ENCODE results near the gene DOCK3. TPM values are rescaled to one million over a fixed set of nuclear protein-coding genes. Genes with fewer than 3 reads are reported as not detected.
"Not testable (repeated sequence)": the region's sequence is repeated elsewhere in the genome, so short reads cannot be mapped to it uniquely, and the experiment has no call there.

The DOCK3 gene
- total RNA-seq, 1 experiment from 2014 or later: 0.26 TPM

GRCh38 chr3:51378726-51379125, 704.0 kb downstream of the DOCK3 start:
- no peaks in the 10 kb centered on the region for H3K27me3 ChIP-seq
- no peaks in the 10 kb centered on the region for H3K9me3 ChIP-seq
- DNase-seq: no peak
- no peaks in the 10 kb centered on the region for H3K36me3 ChIP-seq
- H3K4me3 ChIP-seq: no peak overlapping the region

- H3K9me3 ChIP-seq: no peaks in the 10 kb centered on the region
- no peaks in the 10 kb centered on the region for H3K36me3 ChIP-seq
- DNase-seq: no peak
- H3K27me3 ChIP-seq: no peaks in the 10 kb centered on the region
- no peak overlapping the region for H3K4me3 ChIP-seq
Measured at GRCh38 chr3:51379301-51379700, 704.6 kb downstream of the DOCK3 start.

DNA sequence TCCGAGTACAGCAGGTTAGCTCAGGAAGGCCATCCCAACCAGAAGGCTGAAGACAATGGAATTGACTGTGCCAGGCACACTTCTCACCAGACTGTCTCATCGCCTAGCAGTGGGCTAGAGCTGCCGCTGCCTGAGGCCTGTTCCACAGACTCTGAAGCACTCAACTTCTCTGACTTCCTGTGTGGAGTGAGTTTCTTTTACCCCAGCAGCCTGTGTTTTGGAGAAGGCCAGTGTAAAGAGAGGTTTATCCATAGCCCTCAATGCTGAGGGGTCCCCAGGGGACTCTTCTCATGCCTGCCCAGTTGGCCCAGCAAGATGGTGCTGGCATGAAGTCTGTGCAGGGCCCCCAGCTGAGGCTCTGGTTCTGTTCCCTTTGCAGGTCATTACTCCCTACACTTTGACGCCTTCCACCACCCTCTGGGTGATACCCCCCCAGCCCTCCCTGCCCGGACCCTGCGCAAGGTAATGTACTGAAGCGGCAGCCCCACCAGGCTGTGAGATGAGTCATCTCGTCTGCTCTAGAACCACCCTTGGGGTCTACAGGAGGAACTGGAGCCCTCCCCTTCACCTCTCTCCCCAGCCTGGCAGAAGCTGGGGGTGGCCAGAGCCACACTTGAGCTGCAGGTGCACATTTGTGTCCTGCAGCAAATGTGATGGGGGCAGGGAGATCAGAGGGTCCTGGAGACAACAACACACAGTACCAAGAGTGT, 705.2 kb downstream of the DOCK3 start:
- no peak for DNase-seq
- Histone ChIP-seq H3K9me3 (no peaks in the 10 kb centered on the region), H3K36me3 (no peaks in the 10 kb centered on the region)

DNA sequence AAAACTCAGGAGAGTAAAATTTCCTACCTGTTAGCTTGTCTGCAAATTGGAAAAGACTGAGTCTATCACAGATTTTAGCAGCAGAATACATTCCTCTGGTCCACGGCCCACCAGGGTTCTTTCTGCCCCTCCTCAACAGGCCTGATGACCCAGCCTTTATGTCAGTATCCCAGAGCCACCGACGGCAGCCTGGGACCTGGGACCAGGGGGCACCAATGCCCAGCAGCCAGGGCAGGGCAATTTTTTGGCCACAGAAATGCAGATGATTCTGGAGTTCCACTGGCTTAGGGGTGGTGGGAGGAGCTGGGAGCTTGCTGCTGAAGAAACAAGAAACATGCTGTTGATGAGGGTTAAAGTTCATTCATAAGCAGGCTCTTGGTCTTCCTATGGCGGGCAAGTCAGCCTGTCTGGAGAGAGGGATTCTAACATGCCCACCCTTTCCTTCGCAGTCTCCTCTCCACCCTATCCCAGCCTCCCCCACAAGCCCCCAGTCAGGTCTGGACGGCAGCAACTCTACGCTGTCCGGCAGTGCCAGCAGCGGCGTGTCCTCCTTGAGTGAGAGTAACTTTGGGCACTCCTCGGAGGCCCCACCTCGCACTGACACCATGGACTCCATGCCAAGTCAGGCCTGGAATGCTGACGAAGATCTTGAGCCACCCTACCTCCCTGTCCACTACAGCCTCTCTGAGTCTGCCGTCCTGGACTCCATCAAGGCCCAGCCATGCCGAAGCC, 706.0 kb downstream of the DOCK3 start:
- no peaks in the 10 kb centered on the region for H3K27me3 ChIP-seq
- H3K4me3 ChIP-seq: no peak overlapping the region
- no peaks in the 10 kb centered on the region for H3K9me3 ChIP-seq
- no peak for DNase-seq
- H3K36me3 ChIP-seq: no peaks in the 10 kb centered on the region

More for the DNA sequence above, 705.2 kb downstream of the DOCK3 start:
- Histone ChIP-seq H3K4me3 (no peak overlapping the region), H3K27me3 (no peaks in the 10 kb centered on the region)

DNA sequence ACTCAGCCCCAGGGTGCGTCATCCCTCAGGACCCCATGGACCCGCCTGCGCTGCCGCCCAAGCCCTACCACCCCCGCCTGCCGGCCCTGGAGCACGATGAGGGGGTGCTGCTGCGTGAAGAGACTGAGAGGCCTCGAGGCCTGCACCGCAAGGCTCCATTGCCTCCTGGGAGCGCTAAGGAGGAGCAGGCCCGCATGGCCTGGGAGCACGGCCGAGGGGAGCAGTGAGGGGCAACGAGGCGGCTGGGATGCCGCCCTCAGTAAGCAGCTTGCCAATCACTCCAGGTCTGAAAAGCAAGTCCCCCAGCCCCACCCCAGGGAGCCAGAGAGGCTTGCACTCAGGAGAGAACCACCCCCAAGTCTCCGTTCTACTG, 706.6 kb downstream of the DOCK3 start:
- Histone ChIP-seq H3K4me3 (no peak overlapping the region), H3K27me3 (no peaks in the 10 kb centered on the region), H3K36me3 (peaks cover 2% of the 10 kb centered on the region), H3K9me3 (no peaks in the 10 kb centered on the region)
- DNase-seq: no peak

- no peak overlapping the region for H3K4me3 ChIP-seq
- peaks cover 10% of the 10 kb centered on the region for H3K36me3 ChIP-seq
- no peak for DNase-seq
- H3K27me3 ChIP-seq: no peaks in the 10 kb centered on the region
- no peaks in the 10 kb centered on the region for H3K9me3 ChIP-seq
Measured at GRCh38 chr3:51382076-51382745, 707.5 kb downstream of the DOCK3 start.

DNA sequence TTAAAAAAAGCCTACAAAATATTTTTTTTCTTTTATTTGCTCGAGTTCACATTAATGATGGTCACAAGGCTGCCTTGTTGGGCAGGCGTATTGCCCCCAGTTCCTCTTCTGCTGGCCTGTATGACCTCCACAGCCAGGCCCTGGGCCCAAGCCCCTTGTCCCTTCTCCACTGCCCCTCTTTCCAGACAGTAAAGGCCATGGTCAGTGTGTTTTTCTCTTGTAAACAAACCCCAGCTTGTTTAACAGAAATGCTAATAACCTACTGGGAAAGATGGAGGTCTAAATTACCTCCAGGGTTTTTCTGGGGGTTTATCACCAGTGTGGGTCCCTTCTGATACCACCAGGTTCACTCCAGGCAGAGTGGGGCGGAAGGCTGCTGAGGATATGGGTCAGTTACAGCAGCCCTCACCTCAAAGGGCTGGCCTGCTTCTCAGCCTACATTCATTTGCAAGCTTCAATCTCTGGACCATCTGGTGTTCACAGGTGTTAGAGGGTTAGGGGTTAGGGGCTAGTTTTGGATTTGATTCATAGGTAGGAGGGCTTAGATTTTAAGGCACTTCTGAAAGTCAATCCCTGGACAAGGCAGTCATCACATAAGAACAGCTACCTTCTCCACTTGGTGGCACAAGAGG, 708.3 kb downstream of the DOCK3 start:
- H3K4me3 ChIP-seq: no peak overlapping the region; the same call in 1 of the 2 replicates
- no peak for DNase-seq
- no peaks in the 10 kb centered on the region for H3K27me3 ChIP-seq
- H3K9me3 ChIP-seq: no peaks in the 10 kb centered on the region
- peaks cover 17% of the 10 kb centered on the region for H3K36me3 ChIP-seq

DNA sequence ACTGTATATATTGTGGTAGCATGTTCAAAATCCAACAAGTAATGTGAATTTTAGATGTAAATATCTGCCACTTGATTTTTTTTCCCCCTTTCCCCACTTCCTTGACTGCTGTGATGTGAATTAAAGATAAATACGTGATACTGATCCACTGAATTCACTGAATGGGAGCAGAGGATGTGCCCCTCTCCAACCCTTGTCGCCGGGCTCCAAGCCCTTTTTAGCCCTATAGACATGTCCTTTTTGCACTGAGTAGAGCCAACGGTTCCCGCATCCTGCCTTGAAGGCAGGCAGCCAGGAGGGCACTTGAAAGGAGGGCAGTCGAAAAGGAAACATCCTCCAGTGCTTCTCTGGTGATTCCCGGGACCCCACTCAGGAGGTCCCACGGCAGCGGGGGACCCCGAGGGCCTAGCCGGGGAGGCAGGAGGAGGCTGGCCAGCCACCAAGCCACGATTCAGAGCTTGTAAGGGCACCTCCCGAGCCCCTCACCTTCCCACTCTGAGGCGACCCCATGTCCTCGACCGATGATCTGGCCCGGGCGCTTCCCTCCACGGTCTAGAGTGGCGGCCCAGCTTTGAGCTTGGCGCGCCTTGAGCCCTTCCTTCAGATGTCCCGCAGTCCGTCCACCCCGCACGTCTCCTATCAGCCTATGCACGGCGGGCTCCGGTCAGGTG, 709.5 kb downstream of the DOCK3 start:
- peak; percentile 23 for DNase-seq
- Histone ChIP-seq H3K27me3 (no peaks in the 10 kb centered on the region), H3K9me3 (no peaks in the 10 kb centered on the region), H3K36me3 (peaks cover 29% of the 10 kb centered on the region), H3K4me3 (peak overlapping the region; percentile 96)

GRCh38 chr3:51384726-51385473, 710.2 kb downstream of the DOCK3 start, which contains the start of gene MANF:
Gene MANF (plus strand): TSS chr3:51385291. CDS start chr3:51385343, 52 bp downstream.
- Histone ChIP-seq H3K36me3 (peaks cover 33% of the 10 kb centered on the region), H3K9me3 (no peaks in the 10 kb centered on the region), H3K27me3 (no peaks in the 10 kb centered on the region), H3K4me3 (peak within 1 kb of the TSS; percentile 96)
- peak; percentile 97 for DNase-seq

- Histone ChIP-seq H3K27me3 (no peaks in the 10 kb centered on the region), H3K9me3 (no peaks in the 10 kb centered on the region), H3K4me3 (peak overlapping the region; percentile 96), H3K36me3 (peaks cover 33% of the 10 kb centered on the region)
- DNase-seq: no peak
Measured at GRCh38 chr3:51385621-51386091, 710.9 kb downstream of the DOCK3 start.

DNA sequence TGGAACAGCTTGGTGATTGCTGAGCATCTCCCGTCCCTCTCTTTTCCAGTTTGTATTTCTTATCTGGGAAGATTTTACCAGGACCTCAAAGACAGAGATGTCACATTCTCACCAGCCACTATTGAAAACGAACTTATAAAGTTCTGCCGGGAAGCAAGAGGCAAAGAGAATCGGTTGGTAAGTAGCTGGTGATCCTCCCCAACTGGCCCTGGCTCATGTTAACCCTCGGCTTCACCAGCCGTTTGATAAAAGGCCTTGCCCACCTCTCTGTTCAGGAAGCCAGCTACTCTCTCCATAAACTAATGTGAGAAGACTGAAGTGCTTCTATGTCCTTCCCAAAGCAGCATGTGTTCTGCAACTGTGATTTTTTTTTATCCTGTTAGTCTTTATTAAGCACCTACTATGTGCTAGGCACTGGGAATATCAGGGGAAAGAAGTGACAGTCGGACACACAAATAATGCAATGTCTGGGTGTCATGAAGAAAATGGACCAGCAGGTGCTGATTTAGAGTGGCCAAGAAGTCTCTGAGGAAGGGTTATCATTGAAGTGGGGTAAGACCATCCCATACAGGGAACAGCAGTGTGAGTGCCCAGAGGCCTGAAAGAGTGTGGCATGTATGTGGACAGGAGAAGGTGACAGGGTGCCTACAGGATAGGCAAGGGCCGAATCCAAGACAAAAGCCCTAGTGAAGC, 711.6 kb downstream of the DOCK3 start:
- H3K9me3 ChIP-seq: no peaks in the 10 kb centered on the region
- no peaks in the 10 kb centered on the region for H3K27me3 ChIP-seq
- DNase-seq: no peak
- peak overlapping the region; percentile 96 for H3K4me3 ChIP-seq
- H3K36me3 ChIP-seq: peaks cover 33% of the 10 kb centered on the region

GRCh38 chr3:51386852-51387229, 712.1 kb downstream of the DOCK3 start:
- Histone ChIP-seq H3K9me3 (no peaks in the 10 kb centered on the region), H3K4me3 (no peak overlapping the region; the same call in 1 of the 2 replicates), H3K27me3 (no peaks in the 10 kb centered on the region), H3K36me3 (peaks cover 33% of the 10 kb centered on the region)
- DNase-seq: no peak

DNA sequence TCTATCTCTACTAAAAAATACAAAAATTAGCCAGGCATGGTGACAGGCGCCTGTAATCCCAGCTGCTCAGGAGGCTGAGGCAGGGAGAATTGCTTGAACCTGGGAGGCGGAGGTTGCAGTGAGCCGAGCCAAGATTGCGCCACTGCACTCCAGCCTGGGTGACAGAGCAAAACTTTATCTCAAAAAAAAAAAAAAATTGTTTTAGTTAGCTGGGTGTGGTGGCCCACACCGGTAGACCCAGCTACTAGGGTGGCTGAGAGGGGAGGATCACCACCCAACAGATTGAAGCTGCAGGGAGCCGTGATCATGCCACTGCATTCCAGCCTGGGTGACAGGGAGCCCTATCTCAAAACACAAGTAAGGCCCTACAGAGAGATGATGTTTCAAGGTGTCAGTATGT, 712.6 kb downstream of the DOCK3 start:
- not testable (repeated sequence) for DNase-seq, H3K27me3 ChIP-seq, H3K9me3 ChIP-seq, H3K4me3 ChIP-seq
- H3K36me3 ChIP-seq: peaks cover 33% of the 10 kb centered on the region

- Histone ChIP-seq H3K36me3 (peaks cover 44% of the 10 kb centered on the region), H3K4me3 (no peak overlapping the region), H3K27me3 (no peaks in the 10 kb centered on the region), H3K9me3 (no peaks in the 10 kb centered on the region)
- DNase-seq: no peak
Measured at GRCh38 chr3:51388286-51389029, 713.7 kb downstream of the DOCK3 start.
